ENCODE measurements around the gene ATG2B. TPM values are rescaled to one million over a fixed set of nuclear protein-coding genes. Genes with fewer than 3 reads are reported as not detected.

Gene ATG2B
- polyA plus RNA-seq, 4 donors: 3.8 to 32.0 (median 4.9) TPM

GRCh38 chr14:96294246-96294645, 68.9 kb downstream of the ATG2B start:
- H3K27ac ChIP-seq (ENCODE audit: low read depth in 1 of 3, low read length in 2 of 3): no peak overlapping the region
- no peak overlapping the region for H3K4me3 ChIP-seq (ENCODE audit: low read depth in 1 of 3, low read length in 3 of 3)
- 90 to 91% (median 91%) methylated on average over 7 of the region's 7 CpGs for WGBS, 3 donors
- DNase-seq (no peak), FAIRE-seq (no peak)
- no peaks in the 10 kb centered on the region for H3K4me1 ChIP-seq (ENCODE audit: control insufficient read depth in 3 of 3, insufficient read depth in 2 of 3, low read depth in 1 of 3, low read length in 2 of 3)
- H3K27me3 ChIP-seq (ENCODE audit: control insufficient read depth in 3 of 3, insufficient read depth in 3 of 3, low read length in 3 of 3): no peaks in the 10 kb centered on the region
- H3K36me3 ChIP-seq (ENCODE audit: control insufficient read depth in 3 of 3, insufficient read depth in 2 of 3, low read depth in 1 of 3, low read length in 3 of 3): peaks cover 6 to 16% (median 14%) of the 10 kb centered on the region in 3 donors
- H3K9me3 ChIP-seq (ENCODE audit: control insufficient read depth in 2 of 2, insufficient read depth in 1 of 2, low read depth in 1 of 2, low read length in 1 of 2): no peaks in the 10 kb centered on the region

- Histone ChIP-seq H3K36me3 (ENCODE audit: control insufficient read depth in 3 of 3, insufficient read depth in 2 of 3, low read depth in 1 of 3, low read length in 3 of 3) (peaks cover 10 to 26% (median 21%) of the 10 kb centered on the region in 3 donors), H3K4me1 (ENCODE audit: control insufficient read depth in 3 of 3, insufficient read depth in 2 of 3, low read depth in 1 of 3, low read length in 2 of 3) (no peaks in the 10 kb centered on the region), H3K27me3 (ENCODE audit: control insufficient read depth in 3 of 3, insufficient read depth in 3 of 3, low read length in 3 of 3) (no peaks in the 10 kb centered on the region), H3K4me3 (ENCODE audit: low read depth in 1 of 3, low read length in 3 of 3) (no peak overlapping the region), H3K9me3 (ENCODE audit: control insufficient read depth in 2 of 2, insufficient read depth in 1 of 2, low read depth in 1 of 2, low read length in 1 of 2) (no peaks in the 10 kb centered on the region), H3K27ac (ENCODE audit: low read depth in 1 of 3, low read length in 2 of 3) (no peak overlapping the region)
- WGBS, 3 donors: 89 to 97% (median 91%) methylated on average over 1 of the region's 1 CpG
- FAIRE-seq (no peak), DNase-seq (no peak)
Observed at GRCh38 chr14:96287856-96288255, 75.3 kb downstream of the ATG2B start.

- no peaks in the 10 kb centered on the region for H3K9me3 ChIP-seq (ENCODE audit: control insufficient read depth in 2 of 2, insufficient read depth in 1 of 2, low read depth in 1 of 2, low read length in 1 of 2)
- FAIRE-seq (no peak), DNase-seq (no peak)
- 81 to 95% (median 92%) methylated on average over 1 of the region's 1 CpG for WGBS, 3 donors
- peaks cover 10 to 25% (median 23%) of the 10 kb centered on the region in 3 donors for H3K36me3 ChIP-seq (ENCODE audit: control insufficient read depth in 3 of 3, insufficient read depth in 2 of 3, low read depth in 1 of 3, low read length in 3 of 3)
- H3K4me1 ChIP-seq (ENCODE audit: control insufficient read depth in 3 of 3, insufficient read depth in 2 of 3, low read depth in 1 of 3, low read length in 2 of 3): no peaks in the 10 kb centered on the region
- H3K27me3 ChIP-seq (ENCODE audit: control insufficient read depth in 3 of 3, insufficient read depth in 3 of 3, low read length in 3 of 3): no peaks in the 10 kb centered on the region
- no peak overlapping the region for H3K27ac ChIP-seq (ENCODE audit: low read depth in 1 of 3, low read length in 2 of 3)
- no peak overlapping the region for H3K4me3 ChIP-seq (ENCODE audit: low read depth in 1 of 3, low read length in 3 of 3)
Observed at GRCh38 chr14:96286251-96286650, 76.9 kb downstream of the ATG2B start.

GRCh38 chr14:96285667-96286066, 77.5 kb downstream of the ATG2B start:
- Histone ChIP-seq H3K36me3 (ENCODE audit: control insufficient read depth in 3 of 3, insufficient read depth in 2 of 3, low read depth in 1 of 3, low read length in 3 of 3) (peaks cover 10 to 25% (median 23%) of the 10 kb centered on the region in 3 donors), H3K4me1 (ENCODE audit: control insufficient read depth in 3 of 3, insufficient read depth in 2 of 3, low read depth in 1 of 3, low read length in 2 of 3) (no peaks in the 10 kb centered on the region), H3K4me3 (ENCODE audit: low read depth in 1 of 3, low read length in 3 of 3) (no peak overlapping the region), H3K9me3 (ENCODE audit: control insufficient read depth in 2 of 2, insufficient read depth in 1 of 2, low read depth in 1 of 2, low read length in 1 of 2) (no peaks in the 10 kb centered on the region), H3K27ac (ENCODE audit: low read depth in 1 of 3, low read length in 2 of 3) (no peak overlapping the region), H3K27me3 (ENCODE audit: control insufficient read depth in 3 of 3, insufficient read depth in 3 of 3, low read length in 3 of 3) (no peaks in the 10 kb centered on the region)
- FAIRE-seq (no peak), DNase-seq (no peak)
- WGBS, 3 donors: 79 to 87% (median 86%) methylated on average over 17 of the region's 17 CpGs

- Histone ChIP-seq H3K27ac (ENCODE audit: low read depth in 1 of 3, low read length in 2 of 3) (no peak overlapping the region), H3K27me3 (ENCODE audit: control insufficient read depth in 3 of 3, insufficient read depth in 3 of 3, low read length in 3 of 3) (no peaks in the 10 kb centered on the region), H3K9me3 (ENCODE audit: control insufficient read depth in 2 of 2, insufficient read depth in 1 of 2, low read depth in 1 of 2, low read length in 1 of 2) (no peaks in the 10 kb centered on the region), H3K36me3 (ENCODE audit: control insufficient read depth in 3 of 3, insufficient read depth in 2 of 3, low read depth in 1 of 3, low read length in 3 of 3) (peaks cover 7 to 20% (median 16%) of the 10 kb centered on the region in 3 donors), H3K4me3 (ENCODE audit: low read depth in 1 of 3, low read length in 3 of 3) (no peak overlapping the region), H3K4me1 (ENCODE audit: control insufficient read depth in 3 of 3, insufficient read depth in 2 of 3, low read depth in 1 of 3, low read length in 2 of 3) (no peaks in the 10 kb centered on the region)
- DNase-seq (no peak), FAIRE-seq (no peak)
- WGBS, 3 donors: 19 to 64% (median 27%) methylated on average over 1 of the region's 1 CpG
Observed at GRCh38 chr14:96284430-96284829, 78.7 kb downstream of the ATG2B start.

GRCh38 chr14:96284008-96284407, 79.1 kb downstream of the ATG2B start:
- Histone ChIP-seq H3K4me1 (ENCODE audit: control insufficient read depth in 3 of 3, insufficient read depth in 2 of 3, low read depth in 1 of 3, low read length in 2 of 3) (no peaks in the 10 kb centered on the region), H3K4me3 (ENCODE audit: low read depth in 1 of 3, low read length in 3 of 3) (no peak overlapping the region), H3K9me3 (ENCODE audit: control insufficient read depth in 2 of 2, insufficient read depth in 1 of 2, low read depth in 1 of 2, low read length in 1 of 2) (no peaks in the 10 kb centered on the region), H3K27me3 (ENCODE audit: control insufficient read depth in 3 of 3, insufficient read depth in 3 of 3, low read length in 3 of 3) (no peaks in the 10 kb centered on the region), H3K36me3 (ENCODE audit: control insufficient read depth in 3 of 3, insufficient read depth in 2 of 3, low read depth in 1 of 3, low read length in 3 of 3) (peaks cover 7 to 18% (median 12%) of the 10 kb centered on the region in 3 donors), H3K27ac (ENCODE audit: low read depth in 1 of 3, low read length in 2 of 3) (no peak overlapping the region)
- FAIRE-seq (no peak), DNase-seq (no peak)
- WGBS, 3 donors: 93 to 96% (median 94%) methylated on average over 9 of the region's 9 CpGs

- peaks cover 5 to 18% (median 8%) of the 10 kb centered on the region in 3 donors for H3K36me3 ChIP-seq (ENCODE audit: control insufficient read depth in 3 of 3, insufficient read depth in 2 of 3, low read depth in 1 of 3, low read length in 3 of 3)
- no peak overlapping the region for H3K27ac ChIP-seq (ENCODE audit: low read depth in 1 of 3, low read length in 2 of 3)
- peaks cover 0 to 16% of the 10 kb centered on the region in 2 donors for H3K9me3 ChIP-seq (ENCODE audit: control insufficient read depth in 2 of 2, insufficient read depth in 1 of 2, low read depth in 1 of 2, low read length in 1 of 2)
- no peak for FAIRE-seq
- no peak overlapping the region for H3K4me3 ChIP-seq (ENCODE audit: low read depth in 1 of 3, low read length in 3 of 3)
- H3K4me1 ChIP-seq (ENCODE audit: control insufficient read depth in 3 of 3, insufficient read depth in 2 of 3, low read depth in 1 of 3, low read length in 2 of 3): no peaks in the 10 kb centered on the region
- DNase-seq: no peak
- WGBS, 3 donors: 68 to 72% (median 69%) methylated on average over 4 of the region's 4 CpGs
- H3K27me3 ChIP-seq (ENCODE audit: control insufficient read depth in 3 of 3, insufficient read depth in 3 of 3, low read length in 3 of 3): no peaks in the 10 kb centered on the region
Observed at GRCh38 chr14:96281486-96281885, 81.7 kb downstream of the ATG2B start.

GRCh38 chr14:96280104-96280503, 83.0 kb downstream of the ATG2B start:
- FAIRE-seq (no peak), DNase-seq (no peak)
- Histone ChIP-seq H3K27ac (ENCODE audit: low read depth in 1 of 3, low read length in 2 of 3) (no peak overlapping the region), H3K9me3 (ENCODE audit: control insufficient read depth in 2 of 2, insufficient read depth in 1 of 2, low read depth in 1 of 2, low read length in 1 of 2) (peaks cover 0 to 16% of the 10 kb centered on the region in 2 donors), H3K4me3 (ENCODE audit: low read depth in 1 of 3, low read length in 3 of 3) (no peak overlapping the region), H3K27me3 (ENCODE audit: control insufficient read depth in 3 of 3, insufficient read depth in 3 of 3, low read length in 3 of 3) (no peaks in the 10 kb centered on the region), H3K36me3 (ENCODE audit: control insufficient read depth in 3 of 3, insufficient read depth in 2 of 3, low read depth in 1 of 3, low read length in 3 of 3) (peaks cover 0 to 14% (median 1%) of the 10 kb centered on the region in 3 donors), H3K4me1 (ENCODE audit: control insufficient read depth in 3 of 3, insufficient read depth in 2 of 3, low read depth in 1 of 3, low read length in 2 of 3) (peaks cover 0 to 4% (median 0%) of the 10 kb centered on the region in 3 donors)
- 92 to 98% (median 97%) methylated on average over 2 of the region's 2 CpGs for WGBS, 3 donors

- no peak overlapping the region for H3K27ac ChIP-seq (ENCODE audit: low read depth in 1 of 3, low read length in 2 of 3)
- FAIRE-seq: no peak
- 87 to 97% (median 90%) methylated on average over 8 of the region's 8 CpGs for WGBS, 3 donors
- H3K36me3 ChIP-seq (ENCODE audit: control insufficient read depth in 3 of 3, insufficient read depth in 2 of 3, low read depth in 1 of 3, low read length in 3 of 3): peaks cover 0 to 14% (median 0%) of the 10 kb centered on the region in 3 donors
- H3K4me3 ChIP-seq (ENCODE audit: low read depth in 1 of 3, low read length in 3 of 3): no peak overlapping the region
- no peak for DNase-seq
- peaks cover 0 to 16% of the 10 kb centered on the region in 2 donors for H3K9me3 ChIP-seq (ENCODE audit: control insufficient read depth in 2 of 2, insufficient read depth in 1 of 2, low read depth in 1 of 2, low read length in 1 of 2)
- peaks cover 0 to 8% (median 0%) of the 10 kb centered on the region in 3 donors for H3K4me1 ChIP-seq (ENCODE audit: control insufficient read depth in 3 of 3, insufficient read depth in 2 of 3, low read depth in 1 of 3, low read length in 2 of 3)
- no peaks in the 10 kb centered on the region for H3K27me3 ChIP-seq (ENCODE audit: control insufficient read depth in 3 of 3, insufficient read depth in 3 of 3, low read length in 3 of 3)
Observed at GRCh38 chr14:96279564-96279963, 83.6 kb downstream of the ATG2B start.

Measured in small intestine (tissue), 7 donors.